A549 treated with ZK216348 at 1 μM for 4 hours (cell line): ENCODE data around the gene UPF3B. TPM values are rescaled to one million over a fixed set of nuclear protein-coding genes. Genes with fewer than 3 reads are reported as not detected.

Experiments used
- total RNA-seq: library from RNA; stranded (reverse); fragments of 200-300 nt; extraction: Qiagen RNA extraction; gene quantifications from 5 replicates; pipeline ENCODE4 v1.2.3, GENCODE V29; 2022; ENCODE audit warnings: low read depth

Gene UPF3B, protein sequence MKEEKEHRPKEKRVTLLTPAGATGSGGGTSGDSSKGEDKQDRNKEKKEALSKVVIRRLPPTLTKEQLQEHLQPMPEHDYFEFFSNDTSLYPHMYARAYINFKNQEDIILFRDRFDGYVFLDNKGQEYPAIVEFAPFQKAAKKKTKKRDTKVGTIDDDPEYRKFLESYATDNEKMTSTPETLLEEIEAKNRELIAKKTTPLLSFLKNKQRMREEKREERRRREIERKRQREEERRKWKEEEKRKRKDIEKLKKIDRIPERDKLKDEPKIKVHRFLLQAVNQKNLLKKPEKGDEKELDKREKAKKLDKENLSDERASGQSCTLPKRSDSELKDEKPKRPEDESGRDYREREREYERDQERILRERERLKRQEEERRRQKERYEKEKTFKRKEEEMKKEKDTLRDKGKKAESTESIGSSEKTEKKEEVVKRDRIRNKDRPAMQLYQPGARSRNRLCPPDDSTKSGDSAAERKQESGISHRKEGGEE
- 17.9 to 30.4 TPM (median 18.7 TPM) in 5 replicates for total RNA-seq

DNA sequence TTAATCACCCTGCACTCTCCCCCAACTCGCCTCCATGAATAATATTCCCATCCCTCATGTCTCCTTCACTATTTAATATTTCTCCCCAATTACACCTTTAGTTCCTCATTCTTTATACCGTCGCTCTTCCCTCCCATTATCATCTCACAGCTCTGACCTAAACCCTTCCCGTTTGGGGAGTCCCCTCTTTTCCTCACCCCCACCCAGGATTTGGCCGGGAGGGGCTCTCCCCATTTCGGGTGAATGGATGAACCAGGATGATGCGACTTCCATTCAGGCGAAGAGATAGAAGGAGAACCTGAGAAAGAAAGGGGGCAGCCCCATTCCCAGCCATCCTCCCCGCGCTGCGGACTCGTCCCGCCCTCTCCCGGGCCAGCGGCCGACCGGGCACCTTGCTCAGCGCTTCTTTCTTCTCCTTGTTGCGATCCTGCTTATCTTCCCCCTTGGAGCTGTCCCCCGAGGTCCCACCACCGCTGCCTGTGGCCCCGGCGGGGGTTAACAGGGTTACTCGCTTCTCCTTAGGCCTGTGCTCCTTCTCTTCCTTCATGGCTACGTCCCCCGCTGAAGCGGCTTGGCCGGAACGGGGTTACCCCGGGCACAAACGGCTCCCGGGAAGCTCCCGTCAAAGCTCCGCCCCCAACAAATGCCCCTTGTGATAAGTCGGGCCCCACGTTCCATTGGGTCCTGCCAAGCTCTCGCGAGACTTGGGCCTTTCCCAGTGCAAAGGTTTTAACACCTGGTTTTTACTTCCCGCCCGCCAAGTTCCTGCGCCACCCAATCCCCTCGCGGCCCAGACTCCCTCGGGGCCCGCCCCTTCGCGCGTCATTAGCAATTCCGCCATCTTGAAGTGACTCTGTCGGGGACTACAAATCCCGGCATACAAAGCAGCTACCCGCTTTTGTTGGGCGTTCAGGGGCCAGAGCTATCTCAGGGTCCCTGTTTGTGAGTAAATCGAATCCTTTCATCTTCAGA lies at the start of gene UPF3B:
Gene UPF3B (minus strand): TSS at position 582 of the 972 bp plus-strand sequence. CDS start 35 bp downstream, at position 547.

DNA sequence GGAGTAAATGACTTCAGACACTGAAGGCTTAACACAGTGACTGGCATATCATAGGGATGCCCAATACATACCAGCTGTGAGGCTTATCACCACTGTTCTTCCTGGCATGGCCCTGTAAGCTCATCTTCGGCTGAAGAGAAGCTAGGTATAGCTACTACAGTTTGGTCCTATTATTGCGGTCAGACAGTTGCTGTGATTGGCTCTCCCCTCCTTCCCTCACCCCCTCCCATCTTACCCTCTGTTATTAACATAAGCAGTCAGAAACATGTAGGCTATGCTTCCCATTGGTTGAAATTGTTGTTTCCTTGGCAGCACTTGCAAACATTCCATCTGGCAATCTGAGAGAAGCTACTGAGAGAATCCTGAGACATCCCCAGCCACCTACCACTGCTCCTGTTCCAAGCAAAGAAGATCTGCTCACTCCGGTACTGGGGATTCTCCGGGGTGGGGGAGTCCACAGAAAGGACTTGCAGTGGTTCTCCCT lies 43.1 kb upstream of the UPF3B start, which contains the start of gene AKAP14:
Gene AKAP14 (plus strand): TSS at position 51 of the 484 bp plus-strand sequence. CDS start 7,331 bp downstream, outside the sequence.

DNA sequence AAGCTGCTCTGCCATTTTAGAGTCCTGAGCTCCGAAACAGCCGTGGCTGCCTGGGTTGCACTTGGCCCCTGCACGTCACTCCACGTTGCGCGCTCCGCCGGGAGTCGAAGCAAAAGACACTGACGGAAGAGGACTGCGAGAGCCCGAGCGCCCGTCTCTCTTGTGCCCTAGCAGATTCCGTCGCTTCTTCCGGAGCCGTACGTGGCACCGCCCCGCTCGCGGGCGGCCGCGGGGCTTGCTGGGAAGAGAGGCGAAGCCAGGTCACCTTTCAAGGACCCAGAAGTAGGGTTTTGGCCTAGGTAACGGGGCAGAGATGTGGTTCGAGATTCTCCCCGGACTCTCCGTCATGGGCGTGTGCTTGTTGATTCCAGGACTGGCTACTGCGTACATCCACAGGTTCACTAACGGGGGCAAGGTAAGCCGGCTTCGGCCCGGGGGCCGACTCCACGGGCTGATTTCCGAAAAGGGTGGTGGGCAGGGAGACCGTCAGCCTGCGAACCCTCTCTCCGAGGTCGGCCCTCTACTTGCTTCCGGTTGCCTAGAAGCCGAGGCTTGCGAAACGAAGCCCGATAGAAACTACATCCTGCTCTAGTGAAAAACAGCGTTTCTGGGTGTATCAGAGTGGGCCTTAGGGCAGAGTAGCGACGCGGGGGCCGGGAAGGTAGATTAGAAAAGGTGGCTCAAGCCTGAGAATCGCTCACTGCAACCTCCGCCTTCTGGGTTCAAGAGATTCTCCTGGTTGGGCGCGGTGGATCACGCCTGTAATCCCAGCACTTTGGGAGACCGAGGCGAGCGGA lies 19.0 kb upstream of the UPF3B start, which contains the start of the genes NDUFA1 and RNF113A:
Gene NDUFA1 (plus strand): TSS at position 234 of the 797 bp plus-strand sequence. CDS start 80 bp downstream, at position 314.
Gene RNF113A (minus strand): TSS at position 135 of the 797 bp plus-strand sequence. CDS start 120 bp downstream, at position 15.

DNA sequence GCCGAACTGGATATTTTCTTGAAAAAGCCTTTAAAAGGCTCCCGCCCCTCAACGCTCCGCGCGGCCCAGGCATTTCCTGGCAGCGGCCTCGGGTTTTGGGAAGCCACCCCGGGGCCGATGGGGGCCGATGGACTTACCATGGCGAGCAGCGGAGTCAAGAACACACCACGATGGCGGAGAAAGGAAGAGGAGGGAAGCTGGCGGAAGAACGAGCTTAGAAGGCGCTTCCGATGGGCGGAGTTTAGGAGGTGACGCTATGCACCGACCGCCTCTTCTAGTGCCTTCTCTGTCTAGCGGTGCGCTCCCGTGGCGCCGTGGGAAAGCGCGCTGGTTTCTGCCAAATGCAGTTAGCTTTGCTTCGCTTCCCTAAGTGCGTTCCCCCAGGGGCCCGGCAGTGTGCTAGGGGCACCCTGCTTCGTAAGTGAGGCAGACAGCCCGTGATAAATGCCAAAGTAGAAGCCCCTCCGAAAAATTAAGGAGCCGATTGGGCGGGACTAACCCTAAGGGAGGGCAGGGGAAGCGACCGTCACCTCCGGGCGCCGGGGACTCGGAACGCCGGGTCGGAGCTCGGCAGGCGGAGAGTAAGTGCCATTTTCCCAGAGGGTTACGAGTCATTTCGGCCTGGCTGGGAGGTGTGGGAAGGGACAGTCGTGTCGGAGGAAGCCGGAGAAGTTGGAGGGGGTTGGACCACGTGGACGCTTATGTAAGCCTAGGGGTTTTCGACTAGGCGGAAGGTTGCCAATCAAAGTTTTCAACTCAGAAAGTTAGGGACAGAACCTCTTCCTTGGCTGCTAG lies 61.1 kb downstream of the UPF3B start, which contains the start of gene RPL39:
Gene RPL39 (minus strand): TSS at position 194 of the 795 bp plus-strand sequence. CDS start 54 bp downstream, at position 140.

Other genes with a start within 250 kb of the UPF3B start
- gene NKRF, start 246.5 kb downstream of the UPF3B start, total RNA-seq: 14.9 to 19.6 TPM (median 17.0 TPM) in 5 replicates
- gene SEPTIN6, start 159.8 kb downstream of the UPF3B start, total RNA-seq: 10.3 to 11.7 TPM (median 11.5 TPM) in 5 replicates
- 0.29 TPM in 1 of 5 replicates, not detected in the others for gene SOWAHD, start 94.4 kb downstream of the UPF3B start, total RNA-seq
- 3,268 to 6,888 TPM (median 3,499 TPM) in 5 replicates for gene RPL39, start 61.3 kb downstream of the UPF3B start, total RNA-seq
- 28.7 to 34.0 TPM (median 30.2 TPM) in 5 replicates for gene RNF113A, start 18.8 kb upstream of the UPF3B start, total RNA-seq
- gene NDUFA1, start 18.9 kb upstream of the UPF3B start, total RNA-seq: 228 to 396 TPM (median 256 TPM) in 5 replicates
- gene AKAP14, start 42.9 kb upstream of the UPF3B start, total RNA-seq: not detected in 5 replicates
- gene NKAP, start 90.8 kb upstream of the UPF3B start, total RNA-seq: 7.3 to 14.4 TPM (median 7.9 TPM) in 5 replicates
- gene RHOXF2B, start 224.7 kb upstream of the UPF3B start, total RNA-seq: not detected in 5 replicates